ENCODE data around the gene DTNB. TPM values are rescaled to one million over a fixed set of nuclear protein-coding genes. Genes with fewer than 3 reads are reported as not detected.

DTNB gene
- total RNA-seq, 1 donor from 2014 or later: 8.5 TPM

- Mint-ChIP-seq H3K27ac (ENCODE audit: unreplicated experiment) (no peak overlapping the region), H3K27me3 (ENCODE audit: low read depth) (no peaks in the 10 kb centered on the region), H3K4me3 (ENCODE audit: unreplicated experiment) (no peak overlapping the region), H3K9me3 (ENCODE audit: low read depth) (peaks cover 5% of the 10 kb centered on the region), H3K4me1 (ENCODE audit: low read depth) (no peaks in the 10 kb centered on the region), H3K36me3 (ENCODE audit: low read depth) (no peaks in the 10 kb centered on the region)
- TF ChIP-seq, protein P1, sequence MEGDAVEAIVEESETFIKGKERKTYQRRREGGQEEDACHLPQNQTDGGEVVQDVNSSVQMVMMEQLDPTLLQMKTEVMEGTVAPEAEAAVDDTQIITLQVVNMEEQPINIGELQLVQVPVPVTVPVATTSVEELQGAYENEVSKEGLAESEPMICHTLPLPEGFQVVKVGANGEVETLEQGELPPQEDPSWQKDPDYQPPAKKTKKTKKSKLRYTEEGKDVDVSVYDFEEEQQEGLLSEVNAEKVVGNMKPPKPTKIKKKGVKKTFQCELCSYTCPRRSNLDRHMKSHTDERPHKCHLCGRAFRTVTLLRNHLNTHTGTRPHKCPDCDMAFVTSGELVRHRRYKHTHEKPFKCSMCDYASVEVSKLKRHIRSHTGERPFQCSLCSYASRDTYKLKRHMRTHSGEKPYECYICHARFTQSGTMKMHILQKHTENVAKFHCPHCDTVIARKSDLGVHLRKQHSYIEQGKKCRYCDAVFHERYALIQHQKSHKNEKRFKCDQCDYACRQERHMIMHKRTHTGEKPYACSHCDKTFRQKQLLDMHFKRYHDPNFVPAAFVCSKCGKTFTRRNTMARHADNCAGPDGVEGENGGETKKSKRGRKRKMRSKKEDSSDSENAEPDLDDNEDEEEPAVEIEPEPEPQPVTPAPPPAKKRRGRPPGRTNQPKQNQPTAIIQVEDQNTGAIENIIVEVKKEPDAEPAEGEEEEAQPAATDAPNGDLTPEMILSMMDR (IDR thresholded peaks at IDR 0.05): no peak
- no peak for DNase-seq (ENCODE audit: low spot score)
Measured at GRCh38 chr2:25437881-25438662, 235.3 kb downstream of the DTNB start.

- no peak for DNase-seq (ENCODE audit: low spot score)
- peaks cover 5% of the 10 kb centered on the region for H3K9me3 Mint-ChIP-seq (ENCODE audit: low read depth)
- no peaks in the 10 kb centered on the region for H3K36me3 Mint-ChIP-seq (ENCODE audit: low read depth)
- H3K4me3 Mint-ChIP-seq (ENCODE audit: unreplicated experiment): no peak overlapping the region
- no peak overlapping the region for H3K27ac Mint-ChIP-seq (ENCODE audit: unreplicated experiment)
- H3K27me3 Mint-ChIP-seq (ENCODE audit: low read depth): no peaks in the 10 kb centered on the region
- TF ChIP-seq, protein P1 (IDR thresholded peaks at IDR 0.05): no peak
- H3K4me1 Mint-ChIP-seq (ENCODE audit: low read depth): no peaks in the 10 kb centered on the region
Measured at GRCh38 chr2:25435421-25435820, 238.0 kb downstream of the DTNB start.

GRCh38 chr2:25431604-25432003, 241.8 kb downstream of the DTNB start:
- Mint-ChIP-seq H3K27me3 (ENCODE audit: low read depth) (no peaks in the 10 kb centered on the region), H3K27ac (ENCODE audit: unreplicated experiment) (no peak overlapping the region), H3K4me1 (ENCODE audit: low read depth) (no peaks in the 10 kb centered on the region), H3K4me3 (ENCODE audit: unreplicated experiment) (no peak overlapping the region), H3K36me3 (ENCODE audit: low read depth) (no peaks in the 10 kb centered on the region), H3K9me3 (ENCODE audit: low read depth) (peaks cover 5% of the 10 kb centered on the region)
- no peak for DNase-seq (ENCODE audit: low spot score)
- TF ChIP-seq, protein P1 (IDR thresholded peaks at IDR 0.05): no peak

- Mint-ChIP-seq H3K36me3 (ENCODE audit: low read depth) (no peaks in the 10 kb centered on the region), H3K27me3 (ENCODE audit: low read depth) (no peaks in the 10 kb centered on the region), H3K9me3 (ENCODE audit: low read depth) (peaks cover 3% of the 10 kb centered on the region), H3K27ac (ENCODE audit: unreplicated experiment) (no peak overlapping the region), H3K4me3 (ENCODE audit: unreplicated experiment) (no peak overlapping the region), H3K4me1 (ENCODE audit: low read depth) (no peaks in the 10 kb centered on the region)
- no peak for DNase-seq (ENCODE audit: low spot score)
- TF ChIP-seq, protein P1 (IDR thresholded peaks at IDR 0.05): no peak
Measured at GRCh38 chr2:25430556-25430955, 242.8 kb downstream of the DTNB start.

- no peaks in the 10 kb centered on the region for H3K27me3 Mint-ChIP-seq (ENCODE audit: low read depth)
- H3K4me3 Mint-ChIP-seq (ENCODE audit: unreplicated experiment): no peak overlapping the region
- no peaks in the 10 kb centered on the region for H3K36me3 Mint-ChIP-seq (ENCODE audit: low read depth)
- no peak for DNase-seq (ENCODE audit: low spot score)
- no peaks in the 10 kb centered on the region for H3K9me3 Mint-ChIP-seq (ENCODE audit: low read depth)
- TF ChIP-seq, protein P1 (IDR thresholded peaks at IDR 0.05): no peak
- H3K27ac Mint-ChIP-seq (ENCODE audit: unreplicated experiment): no peak overlapping the region
- H3K4me1 Mint-ChIP-seq (ENCODE audit: low read depth): no peaks in the 10 kb centered on the region
Measured at GRCh38 chr2:25426326-25426725, 247.1 kb downstream of the DTNB start.
